Mucosa of stomach (tissue), 1 donor: Measurements from ENCODE around the gene CHN1.

ENCODE experiments used
- H3K27me3 ChIP-seq: one replicate; pipeline ENCODE4 v1.7.0; 2013; ENCODE audit warnings: mild to moderate bottlenecking, low read length; ENCODE audit not compliant: control insufficient read depth, insufficient read depth
- H3K36me3 ChIP-seq: one replicate; pipeline ENCODE4 v1.7.0; 2013; ENCODE audit warnings: low read length; ENCODE audit not compliant: control insufficient read depth, insufficient read depth
- H3K4me1 ChIP-seq: one replicate; pipeline ENCODE4 v1.7.0; 2013; ENCODE audit warnings: mild to moderate bottlenecking, low read length; ENCODE audit not compliant: control insufficient read depth, insufficient read depth
- H3K4me3 ChIP-seq: one replicate; pipeline ENCODE4 v1.7.0; 2013; ENCODE audit warnings: low read length
- H3K9ac ChIP-seq: one replicate; pipeline ENCODE4 v1.7.0; 2013; ENCODE audit warnings: mild to moderate bottlenecking, low read length, moderate library complexity
- H3K9me3 ChIP-seq: one replicate; pipeline ENCODE4 v1.7.0; 2013; ENCODE audit warnings: mild to moderate bottlenecking, low read length, moderate library complexity; ENCODE audit not compliant: control insufficient read depth
- donor health status: Pancreatic carcinoma.

Gene CHN1

GRCh38 chr2:175008801-175009495, 3.8 kb upstream of the CHN1 start:
- H3K27me3 ChIP-seq = peaks cover 34% of the 10 kb centered on the region

GRCh38 chr2:175008009-175008408, 2.8 kb upstream of the CHN1 start:
- H3K27me3 ChIP-seq = peaks cover 43% of the 10 kb centered on the region
- no peaks in the 10 kb centered on the region for H3K9me3 ChIP-seq
- H3K4me1 ChIP-seq = no peaks in the 10 kb centered on the region
- H3K4me3 ChIP-seq = no peak overlapping the region
- no peaks in the 10 kb centered on the region for H3K36me3 ChIP-seq
- H3K9ac ChIP-seq = no peak overlapping the region

More at GRCh38 chr2:175008801-175009495, 3.8 kb upstream of the CHN1 start:
- Histone ChIP-seq H3K4me1 (no peaks in the 10 kb centered on the region), H3K9me3 (no peaks in the 10 kb centered on the region), H3K9ac (no peak overlapping the region), H3K36me3 (no peaks in the 10 kb centered on the region), H3K4me3 (no peak overlapping the region)

GRCh38 chr2:175007510-175007909, 2.3 kb upstream of the CHN1 start:
- Histone ChIP-seq H3K4me3 (no peak overlapping the region), H3K27me3 (peaks cover 48% of the 10 kb centered on the region), H3K9me3 (no peaks in the 10 kb centered on the region), H3K4me1 (no peaks in the 10 kb centered on the region), H3K36me3 (no peaks in the 10 kb centered on the region), H3K9ac (no peak overlapping the region)

- H3K36me3 ChIP-seq = no peaks in the 10 kb centered on the region
- H3K4me1 ChIP-seq = no peaks in the 10 kb centered on the region
- H3K27me3 ChIP-seq = peaks cover 49% of the 10 kb centered on the region
- no peaks in the 10 kb centered on the region for H3K9me3 ChIP-seq
- H3K9ac ChIP-seq = no peak overlapping the region
- no peak overlapping the region for H3K4me3 ChIP-seq
Measured at GRCh38 chr2:175006281-175006680, 1.1 kb upstream of the CHN1 start.

- H3K9me3 ChIP-seq = no peaks in the 10 kb centered on the region
- H3K4me3 ChIP-seq = no peak overlapping the region
- peak overlapping the region; percentile 38 for H3K9ac ChIP-seq
- H3K4me1 ChIP-seq = no peaks in the 10 kb centered on the region
- no peaks in the 10 kb centered on the region for H3K36me3 ChIP-seq
- H3K27me3 ChIP-seq = peaks cover 49% of the 10 kb centered on the region
Measured at GRCh38 chr2:175005733-175006264, 618 bp upstream of the CHN1 start.

DNA sequence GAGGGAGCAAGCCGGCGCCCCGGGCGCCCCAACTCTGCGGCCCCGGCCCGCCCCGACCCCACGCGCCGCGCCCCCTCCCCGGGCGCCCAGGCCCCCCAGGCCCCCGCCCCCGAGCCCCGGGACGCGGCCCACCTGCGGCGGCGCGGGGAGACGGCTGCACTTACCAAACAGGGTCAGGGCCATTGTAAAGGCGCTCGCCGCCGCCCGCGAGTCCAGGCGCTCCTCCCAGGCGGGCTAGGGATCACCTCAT, 526 bp downstream of the CHN1 start:
- H3K27me3 ChIP-seq = peaks cover 49% of the 10 kb centered on the region
- H3K4me3 ChIP-seq = no peak overlapping the region
- H3K4me1 ChIP-seq = no peaks in the 10 kb centered on the region
- no peak overlapping the region for H3K9ac ChIP-seq
- H3K9me3 ChIP-seq = no peaks in the 10 kb centered on the region
- H3K36me3 ChIP-seq = no peaks in the 10 kb centered on the region

- H3K4me1 ChIP-seq = no peaks in the 10 kb centered on the region
- no peak overlapping the region for H3K9ac ChIP-seq
- no peaks in the 10 kb centered on the region for H3K9me3 ChIP-seq
- H3K4me3 ChIP-seq = no peak overlapping the region
- peaks cover 49% of the 10 kb centered on the region for H3K27me3 ChIP-seq
- H3K36me3 ChIP-seq = no peaks in the 10 kb centered on the region
Measured at GRCh38 chr2:175003875-175004729, 1.1 kb downstream of the CHN1 start.

GRCh38 chr2:175002547-175003274, 2.5 kb downstream of the CHN1 start:
- no peak overlapping the region for H3K4me3 ChIP-seq
- no peak overlapping the region for H3K9ac ChIP-seq
- no peaks in the 10 kb centered on the region for H3K4me1 ChIP-seq
- H3K36me3 ChIP-seq = no peaks in the 10 kb centered on the region
- no peaks in the 10 kb centered on the region for H3K9me3 ChIP-seq
- H3K27me3 ChIP-seq = peaks cover 46% of the 10 kb centered on the region

GRCh38 chr2:175001566-175001965, 3.6 kb downstream of the CHN1 start:
- H3K27me3 ChIP-seq = peaks cover 35% of the 10 kb centered on the region
- H3K4me1 ChIP-seq = no peaks in the 10 kb centered on the region

DNA sequence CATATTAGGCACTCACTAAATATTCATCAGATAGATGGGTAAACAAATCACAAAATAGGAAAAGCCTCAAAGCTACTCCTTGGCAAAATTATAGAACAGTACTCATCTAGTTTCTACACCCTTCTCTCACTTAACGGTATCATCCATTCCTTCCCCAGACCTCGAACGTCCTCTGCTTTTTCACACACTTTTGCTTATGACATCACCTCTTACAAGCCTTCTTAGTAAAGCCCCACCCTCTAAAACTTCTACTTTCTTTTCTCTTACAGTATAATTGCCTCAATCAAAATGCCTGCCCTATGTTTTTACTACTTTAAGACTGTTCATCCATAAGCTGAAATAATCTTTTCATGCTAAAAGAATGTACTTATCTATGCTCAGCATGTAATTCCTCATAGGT, 8.1 kb downstream of the CHN1 start:
- Histone ChIP-seq H3K36me3 (no peaks in the 10 kb centered on the region), H3K4me1 (no peaks in the 10 kb centered on the region), H3K9ac (no peak overlapping the region), H3K27me3 (no peaks in the 10 kb centered on the region), H3K4me3 (no peak overlapping the region), H3K9me3 (no peaks in the 10 kb centered on the region)

More at GRCh38 chr2:175001566-175001965, 3.6 kb downstream of the CHN1 start:
- H3K9ac ChIP-seq = no peak overlapping the region
- no peaks in the 10 kb centered on the region for H3K9me3 ChIP-seq
- no peaks in the 10 kb centered on the region for H3K36me3 ChIP-seq
- H3K4me3 ChIP-seq = no peak overlapping the region

DNA sequence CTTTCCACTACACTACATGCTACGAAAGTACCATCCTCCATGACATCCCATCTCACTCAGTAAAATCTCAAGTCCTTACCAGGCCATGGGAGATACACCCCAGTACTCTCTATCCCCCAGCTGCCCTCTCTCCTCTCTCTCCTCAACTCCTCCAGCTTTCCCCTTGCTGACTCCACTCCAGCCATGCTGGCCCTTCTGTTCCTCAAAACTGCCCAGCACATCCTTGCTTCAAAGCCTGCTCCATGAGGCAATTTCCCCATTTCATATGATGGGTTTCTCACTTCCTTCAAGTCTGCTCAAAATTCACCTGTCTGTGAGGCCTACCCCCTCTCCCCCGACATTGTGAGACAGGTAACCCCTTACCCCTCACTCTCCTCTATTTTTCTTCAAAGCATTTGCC, 8.6 kb downstream of the CHN1 start:
- no peaks in the 10 kb centered on the region for H3K27me3 ChIP-seq
- no peaks in the 10 kb centered on the region for H3K9me3 ChIP-seq
- no peak overlapping the region for H3K9ac ChIP-seq
- H3K4me3 ChIP-seq = no peak overlapping the region
- no peaks in the 10 kb centered on the region for H3K36me3 ChIP-seq
- no peaks in the 10 kb centered on the region for H3K4me1 ChIP-seq

DNA sequence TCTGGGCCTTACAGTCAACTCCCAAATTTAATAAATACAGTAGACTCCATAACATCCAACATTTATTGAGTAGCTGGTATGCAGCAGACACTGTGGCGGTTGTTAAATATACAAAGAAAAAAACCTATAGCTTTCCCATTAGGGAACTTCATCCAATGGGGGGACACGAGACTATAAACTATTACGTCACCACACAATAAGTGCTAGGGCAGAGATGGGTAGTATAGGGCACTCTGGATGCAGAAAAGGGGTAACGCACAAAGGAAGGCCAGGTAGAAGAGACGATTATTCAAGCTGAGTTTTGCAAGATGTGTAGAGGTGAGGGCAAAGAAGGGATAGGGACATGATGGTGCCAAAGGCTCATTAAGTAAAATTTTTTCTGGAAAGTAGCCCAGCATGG, 10.8 kb downstream of the CHN1 start:
- Histone ChIP-seq H3K9ac (no peak overlapping the region), H3K4me1 (no peaks in the 10 kb centered on the region), H3K4me3 (no peak overlapping the region), H3K9me3 (no peaks in the 10 kb centered on the region), H3K27me3 (no peaks in the 10 kb centered on the region), H3K36me3 (no peaks in the 10 kb centered on the region)
